ACC112 (cell line): ENCODE results near the gene DGKE.

Experiments
- H2AFZ ChIP-seq: fragments of 200-600 bp; sonication (generic); one replicate; pipeline ENCODE4 v1.6.0; 2017; ENCODE audit warnings: antibody characterized with exemption, low read length; ENCODE audit not compliant: unreplicated experiment
- H3K27ac ChIP-seq: fragments of 200-600 bp; sonication (generic); 2 replicates; pipeline ENCODE4 v1.5.1; 2014; ENCODE audit warnings: low read depth, mild to moderate bottlenecking, antibody characterized with exemption, low read length, moderate library complexity
- H3K27me3 ChIP-seq: fragments of 200-600 bp; sonication (generic); 2 replicates; pipeline ENCODE4 v1.6.1; 2014; ENCODE audit warnings: mild to moderate bottlenecking, antibody characterized with exemption, low read length, moderate library complexity, mixed read lengths; ENCODE audit not compliant: insufficient read depth
- H3K36me3 ChIP-seq: fragments of 200-600 bp; sonication (generic); 2 replicates; pipeline ENCODE4 v1.6.1; 2016; ENCODE audit warnings: mild to moderate bottlenecking, antibody characterized with exemption, low read length, moderate library complexity, mixed read lengths; ENCODE audit not compliant: insufficient read depth
- H3K4me1 ChIP-seq: fragments of 200-600 bp; sonication (generic); one replicate; pipeline ENCODE4 v1.6.1; 2016; ENCODE audit warnings: low read length, mixed read lengths; ENCODE audit not compliant: insufficient read depth, unreplicated experiment, control insufficient read depth
- H3K4me3 ChIP-seq: fragments of 200-600 bp; sonication (generic); 2 replicates; pipeline ENCODE4 v1.5.1; 2014; ENCODE audit warnings: mild to moderate bottlenecking, low read depth, low read length
- H3K79me2 ChIP-seq: fragments of 200-600 bp; sonication (generic); one replicate; pipeline ENCODE4 v1.6.0; 2016; ENCODE audit warnings: low read length; ENCODE audit not compliant: control insufficient read depth, unreplicated experiment, insufficient read depth

DGKE gene

GRCh38 chr17:56913353-56913866 is 79.5 kb downstream of the DGKE start:
- peak overlapping the region; percentile 60 for H3K27ac ChIP-seq
- no peaks in the 10 kb centered on the region for H3K27me3 ChIP-seq
- H3K4me1 ChIP-seq, result peaks cover 32% of the 10 kb centered on the region
- H3K36me3 ChIP-seq, result peaks cover 22% of the 10 kb centered on the region
- peak overlapping the region; percentile 97 for H3K4me3 ChIP-seq
- H2AFZ ChIP-seq, result peak overlapping the region; percentile 55
- peaks cover 65% of the 10 kb centered on the region for H3K79me2 ChIP-seq

- H3K79me2 ChIP-seq, result peaks cover 58% of the 10 kb centered on the region
- no peaks in the 10 kb centered on the region for H3K27me3 ChIP-seq
- peak within 1 kb of the TSS; percentile 97 for H3K4me3 ChIP-seq
- peak within 1 kb of the TSS; percentile 78 for H3K27ac ChIP-seq
- peaks cover 16% of the 10 kb centered on the region; the same call in 1 of the 2 replicates for H3K36me3 ChIP-seq
- H2AFZ ChIP-seq, result peak within 1 kb of the TSS; percentile 55
- peaks cover 27% of the 10 kb centered on the region for H3K4me1 ChIP-seq
These were observed 80.1 kb downstream of the DGKE start, which contains the start of gene TRIM25 for GRCh38 chr17:56913867-56914580. TSS of gene TRIM25 (minus strand) at chr17:56914049. CDS start at chr17:56913988, 61 bp downstream.

- Histone ChIP-seq H3K36me3 (peaks cover 16% of the 10 kb centered on the region; the same call in 1 of the 2 replicates), H3K4me3 (peak overlapping the region; percentile 97), H3K79me2 (peaks cover 51% of the 10 kb centered on the region), H2AFZ (peak overlapping the region; percentile 4), H3K27me3 (no peaks in the 10 kb centered on the region), H3K27ac (peak overlapping the region; percentile 78), H3K4me1 (peaks cover 21% of the 10 kb centered on the region)
These were observed 80.8 kb downstream of the DGKE start for GRCh38 chr17:56914581-56915273.

GRCh38 chr17:56917559-56918296 is 83.8 kb downstream of the DGKE start:
- Histone ChIP-seq H3K36me3 (no peaks in the 10 kb centered on the region), H3K27ac (peak overlapping the region; percentile 78; the same call in 1 of the 2 replicates), H2AFZ (no peak overlapping the region), H3K4me3 (no peak overlapping the region), H3K27me3 (no peaks in the 10 kb centered on the region), H3K4me1 (peaks cover 4% of the 10 kb centered on the region), H3K79me2 (peaks cover 23% of the 10 kb centered on the region)

- Histone ChIP-seq H3K79me2 (peaks cover 11% of the 10 kb centered on the region), H2AFZ (no peak overlapping the region), H3K36me3 (no peaks in the 10 kb centered on the region), H3K27me3 (no peaks in the 10 kb centered on the region), H3K27ac (peak overlapping the region; percentile 58), H3K4me1 (peaks cover 4% of the 10 kb centered on the region), H3K4me3 (no peak overlapping the region)
These were observed 85.0 kb downstream of the DGKE start for GRCh38 chr17:56918916-56919315.
